Keratinocyte (primary cell): ENCODE measurements around the gene ZIC4.

Experiments used
- CTCF ChIP-seq, 3 experiments: IDR thresholded peaks in 1 of 3; conservative IDR thresholded peaks in 1 of 3; optimal IDR thresholded peaks in 1 of 3; 2 replicates in 2 of 3; 3 replicates in 1 of 3; pipeline versions ENCODE3 to v1.5.1; 2011; ENCODE audit warnings: low read length in 3 of 3, mild to moderate bottlenecking in 3 of 3, moderate library complexity in 2 of 3, control low read depth in 1 of 3, inconsistent platforms in 1 of 3; ENCODE audit not compliant: insufficient read depth in 2 of 3; ENCODE audit errors: extremely low read depth in 1 of 3
- EZH2 ChIP-seq: IDR thresholded peaks from one replicate; pipeline ENCODE4 v1.6.1; 2012; ENCODE audit warnings: inconsistent platforms, mild to moderate bottlenecking, low read length, moderate library complexity

- no peak for TF ChIP-seq CTCF (optimal IDR thresholded peaks at IDR 0.05 in 1 of 3, IDR thresholded peaks at IDR 0.05 in 1 of 3, conservative IDR thresholded peaks at IDR 0.05 in 1 of 3; ENCODE audit: extremely low read depth in 1 of 3, insufficient read depth in 2 of 3, low read length in 3 of 3)
- TF ChIP-seq EZH2: no peak
Observed at GRCh38 chr3:147360051-147360439, 46.3 kb downstream of the ZIC4 start.
